Measurements from ENCODE around the gene FAM3D. TPM values are rescaled to one million over a fixed set of nuclear protein-coding genes. Genes with fewer than 3 reads are reported as not detected.

The FAM3D gene
- total and polyA plus RNA-seq, 2 of the 8 experiments (the other 6 are each of a cell fraction or from before 2014, with no cell fraction given) = not detected

- DNase-seq (ENCODE audit: low read depth in 1 of 2, low spot score in 2 of 2) = no peak
- H3K23ac ChIP-seq (ENCODE audit: insufficient read length) = no peak overlapping the region
- H3K9ac ChIP-seq (replicated peaks in 1 of 4; ENCODE audit: extremely low read depth in 1 of 4, low read depth in 3 of 4, low read length in 3 of 4) = no peak overlapping the region
- H3K27ac ChIP-seq (ENCODE audit: low read depth, low read length) = no peak overlapping the region
- no peak overlapping the region for H3K14ac ChIP-seq (ENCODE audit: insufficient read length)
- no peaks in the 10 kb centered on the region for H4K20me1 ChIP-seq (replicated peaks in 1 of 2; ENCODE audit: control insufficient read depth in 1 of 2, insufficient read depth in 2 of 2, low read length in 2 of 2)
- H2BK15ac ChIP-seq (ENCODE audit: low read length) = no peak overlapping the region
- no peak overlapping the region for H3K4ac ChIP-seq (replicated peaks; ENCODE audit: insufficient read length, low read depth, low read length)
- no peak overlapping the region for H4K5ac ChIP-seq (ENCODE audit: insufficient read length, low read depth, low read length)
- H4K8ac ChIP-seq (ENCODE audit: extremely low read depth, insufficient read depth, low read length) = no peak overlapping the region
- ChIA-PET CTCF (ENCODE audit: partially characterized antibody) (interaction anchor here (1.1 to 1.8 kb wide), 3 partner anchors 9 to 32 kb away, joined by 3 to 8 read pairs (median 3); no protein-coding TSS in a partner anchor), POLR2A (ENCODE audit: partially characterized antibody) (no interaction called here)
- no peak overlapping the region for H2BK20ac ChIP-seq (ENCODE audit: low read length)
- H3K23me2 ChIP-seq (ENCODE audit: low read depth, low read length) = no peaks in the 10 kb centered on the region
- H2AK5ac ChIP-seq (ENCODE audit: low read depth, low read length) = no peak overlapping the region
- no peak for FAIRE-seq
- no peaks in the 10 kb centered on the region for H3K4me1 ChIP-seq (replicated peaks in 1 of 4; ENCODE audit: control insufficient read depth in 3 of 4, insufficient read depth in 4 of 4, low read length in 3 of 4)
- H3K56ac ChIP-seq (replicated peaks; ENCODE audit: insufficient read length, low read depth, low read length) = no peak overlapping the region
- no peak overlapping the region for H3K18ac ChIP-seq (ENCODE audit: extremely low read depth, low read length)
- H3K4me2 ChIP-seq (ENCODE audit: insufficient read depth in 1 of 2, low read depth in 2 of 2, low read length in 2 of 2) = no peak overlapping the region
- no peaks in the 10 kb centered on the region for H3K79me1 ChIP-seq (ENCODE audit: low read depth, low read length)
- H3K79me2 ChIP-seq (ENCODE audit: control insufficient read depth in 1 of 2, insufficient read depth in 2 of 2, low read length in 2 of 2) = no peaks in the 10 kb centered on the region
- no peaks in the 10 kb centered on the region for H3K36me3 ChIP-seq (ENCODE audit: control insufficient read depth in 2 of 4, insufficient read depth in 4 of 4, low read length in 3 of 4)
- H3K4me3 ChIP-seq (ENCODE audit: extremely low read depth in 1 of 4, insufficient read depth in 2 of 4, low read depth in 3 of 4, low read length in 4 of 4) = no peak overlapping the region
- WGBS, 2 experiments (ENCODE audit: extremely low coverage in 1 of 2, insufficient coverage in 1 of 2, insufficient read length in 1 of 2, insufficient replicate concordance in 2 of 2, low coverage in 1 of 2, low lambda C conversion rate in 2 of 2, missing lambda C conversion rate in 1 of 2) = 89% methylated on average over 8 of the region's 8 CpGs; no CpG with 5 or more reads in 1 of the 2 experiments
- no peaks in the 10 kb centered on the region for H3K9me3 ChIP-seq (ENCODE audit: insufficient read depth in 2 of 2, low read depth in 1 of 2, low read length in 1 of 2)
- no peak overlapping the region for H2BK5ac ChIP-seq (ENCODE audit: low read depth, low read length)
- H3K27me3 ChIP-seq (replicated peaks in 1 of 4; ENCODE audit: control insufficient read depth in 3 of 4, extremely low read depth in 1 of 4, insufficient read depth in 3 of 4, low read length in 3 of 4) = no peaks in the 10 kb centered on the region
- no peak overlapping the region for H2BK12ac ChIP-seq (ENCODE audit: low read depth, low read length)
- no peak overlapping the region for H4K91ac ChIP-seq (replicated peaks; ENCODE audit: insufficient read length, low read length)
- no peak overlapping the region for H2BK120ac ChIP-seq (replicated peaks; ENCODE audit: low read depth, low read length)
- TF ChIP-seq POLR2A (IDR thresholded peaks at IDR 0.05; ENCODE audit: control extremely low read depth in 1 of 2, low read depth in 2 of 2, low read length in 2 of 2) = no peak
- TF ChIP-seq, protein P1, sequence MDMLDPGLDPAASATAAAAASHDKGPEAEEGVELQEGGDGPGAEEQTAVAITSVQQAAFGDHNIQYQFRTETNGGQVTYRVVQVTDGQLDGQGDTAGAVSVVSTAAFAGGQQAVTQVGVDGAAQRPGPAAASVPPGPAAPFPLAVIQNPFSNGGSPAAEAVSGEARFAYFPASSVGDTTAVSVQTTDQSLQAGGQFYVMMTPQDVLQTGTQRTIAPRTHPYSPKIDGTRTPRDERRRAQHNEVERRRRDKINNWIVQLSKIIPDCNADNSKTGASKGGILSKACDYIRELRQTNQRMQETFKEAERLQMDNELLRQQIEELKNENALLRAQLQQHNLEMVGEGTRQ (IDR thresholded peaks at IDR 0.05; ENCODE audit: low read length) = no peak
- no peak for TF ChIP-seq YY1 (IDR thresholded peaks at IDR 0.05; ENCODE audit: low read depth, low read length)
- TF ChIP-seq JUN (IDR thresholded peaks at IDR 0.05; ENCODE audit: low read depth, low read length) = no peak
- TF ChIP-seq SIX5 (IDR thresholded peaks at IDR 0.05; ENCODE audit: low read depth, low read length) = no peak
- TF ChIP-seq GTF2F1 (IDR thresholded peaks at IDR 0.05; ENCODE audit: borderline replicate concordance, low read depth, low read length) = no peak
- TF ChIP-seq TAF7 (optimal IDR thresholded peaks at IDR 0.05; ENCODE audit: borderline replicate concordance, low read depth, low read length) = no peak
- TF ChIP-seq RXRA (IDR thresholded peaks at IDR 0.05; ENCODE audit: insufficient read depth, low read depth, low read length) = no peak
- no peak for TF ChIP-seq KDM4A (IDR thresholded peaks at IDR 0.05; ENCODE audit: low read depth, low read length, severe bottlenecking)
- no peak for TF ChIP-seq RFX5 (IDR thresholded peaks at IDR 0.05; ENCODE audit: borderline replicate concordance, low read depth, low read length)
- TF ChIP-seq TEAD4 (IDR thresholded peaks at IDR 0.05; ENCODE audit: low read depth, low read length) = no peak
- TF ChIP-seq SAP30 (IDR thresholded peaks at IDR 0.05; ENCODE audit: insufficient read depth, insufficient replicate concordance, low read length) = no peak
- no peak for TF ChIP-seq CEBPB (IDR thresholded peaks at IDR 0.05; ENCODE audit: low read depth, low read length)
- TF ChIP-seq JUND (IDR thresholded peaks at IDR 0.05; ENCODE audit: low read length) = no peak
- TF ChIP-seq, protein P2, sequence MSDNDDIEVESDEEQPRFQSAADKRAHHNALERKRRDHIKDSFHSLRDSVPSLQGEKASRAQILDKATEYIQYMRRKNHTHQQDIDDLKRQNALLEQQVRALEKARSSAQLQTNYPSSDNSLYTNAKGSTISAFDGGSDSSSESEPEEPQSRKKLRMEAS (IDR thresholded peaks at IDR 0.05) = no peak
- no peak overlapping the region for H2AFZ ChIP-seq (ENCODE audit: low read length)
Measured at GRCh38 chr3:58668247-58668646, 1.7 kb upstream of the FAM3D start.
